Activated naive CD4-positive, alpha-beta T cell treated with anti-CD3 and anti-CD28 coated beads for 36 hours (primary cell): ENCODE data around the gene ZSCAN30. TPM values are rescaled to one million over a fixed set of nuclear protein-coding genes. Genes with fewer than 3 reads are reported as not detected.
"Not testable (repeated sequence)": the region's sequence is repeated elsewhere in the genome, so short reads cannot be mapped to it uniquely, and the experiment has no call there.

Source experiments
- CTCF ChIA-PET: fragments of 350-600 bp; sonication (Branson Sonifier 250); formaldehyde crosslinking; loops from one replicate; lab custom pipeline; 2021; ENCODE audit warnings: antibody characterized with exemption; lab: Charles Lee
- DNase-seq: peaks from one replicate; pipeline ENCODE4 v3.0.0-alpha.2; 2020
- H3K27ac Mint-ChIP-seq: one replicate; pipeline ENCODE4 v1.8.0; 2021; ENCODE audit warnings: mild to moderate bottlenecking, mixed read lengths
- H3K27me3 Mint-ChIP-seq: one replicate; pipeline ENCODE4 v1.8.0; 2021; ENCODE audit warnings: low read depth, mixed read lengths
- H3K36me3 Mint-ChIP-seq: one replicate; pipeline ENCODE4 v1.8.0; 2021; ENCODE audit warnings: low read depth, mixed read lengths
- H3K4me1 Mint-ChIP-seq: one replicate; pipeline ENCODE4 v1.8.0; 2021; ENCODE audit warnings: low read depth, mixed read lengths
- H3K4me3 Mint-ChIP-seq: one replicate; pipeline ENCODE4 v1.8.0; 2021; ENCODE audit warnings: mild to moderate bottlenecking, moderate library complexity, mixed read lengths
- H3K9me3 Mint-ChIP-seq: one replicate; pipeline ENCODE4 v1.8.0; 2021; ENCODE audit warnings: mixed read lengths
- intact Hi-C: fragments of 100-400 bp; cut with micrococcal nuclease; formaldehyde crosslinking; loops from one replicate; pipeline ENCODE4 v1.15.1; 2023
- total RNA-seq, 2 experiments: library from RNA; stranded (reverse); gene quantifications; one replicate each; pipeline ENCODE4 v1.2.3, GENCODE V29; 2021

The ZSCAN30 gene
- total RNA-seq, 2 experiments from 2014 or later = 12.0 to 14.3 TPM

- DNase-seq = no peak
- Mint-ChIP-seq H3K36me3 (no peaks in the 10 kb centered on the region), H3K27ac (no peak overlapping the region), H3K4me1 (no peaks in the 10 kb centered on the region), H3K4me3 (no peak overlapping the region), H3K27me3 (peaks cover 3% of the 10 kb centered on the region), H3K9me3 (no peaks in the 10 kb centered on the region)
- CTCF ChIA-PET = interaction anchor here (2.0 kb wide), 1 partner anchor 12 kb away, joined by 4 read pairs; no protein-coding TSS in a partner anchor
- intact Hi-C loops = no loop called here
These were observed 69.6 kb downstream of the ZSCAN30 start for GRCh38 chr18:35220424-35220823.

GRCh38 chr18:35219331-35219730 is 70.7 kb downstream of the ZSCAN30 start:
- H3K4me3 Mint-ChIP-seq, intact Hi-C loops, H3K27ac Mint-ChIP-seq, H3K36me3 Mint-ChIP-seq, H3K27me3 Mint-ChIP-seq, H3K4me1 Mint-ChIP-seq, DNase-seq, CTCF ChIA-PET, H3K9me3 Mint-ChIP-seq: not testable (repeated sequence)

GRCh38 chr18:35216611-35217010 is 73.4 kb downstream of the ZSCAN30 start:
- H3K27ac Mint-ChIP-seq, H3K27me3 Mint-ChIP-seq, H3K4me1 Mint-ChIP-seq, DNase-seq, H3K4me3 Mint-ChIP-seq, H3K9me3 Mint-ChIP-seq, CTCF ChIA-PET, intact Hi-C loops, H3K36me3 Mint-ChIP-seq: not testable (repeated sequence)

GRCh38 chr18:35215026-35215425 is 75.0 kb downstream of the ZSCAN30 start:
- DNase-seq = no peak
- CTCF ChIA-PET = interaction anchor here (0.6 kb wide), 1 partner anchor 23 kb away, joined by 3 read pairs; no protein-coding TSS in a partner anchor
- H3K9me3 Mint-ChIP-seq = peaks cover 1% of the 10 kb centered on the region
- no peaks in the 10 kb centered on the region for H3K27me3 Mint-ChIP-seq
- no peaks in the 10 kb centered on the region for H3K36me3 Mint-ChIP-seq
- H3K27ac Mint-ChIP-seq = no peak overlapping the region
- intact Hi-C loops = no loop called here
- H3K4me3 Mint-ChIP-seq = no peak overlapping the region
- H3K4me1 Mint-ChIP-seq = no peaks in the 10 kb centered on the region

- H3K36me3 Mint-ChIP-seq, H3K27me3 Mint-ChIP-seq, intact Hi-C loops, H3K27ac Mint-ChIP-seq, CTCF ChIA-PET, H3K4me1 Mint-ChIP-seq, DNase-seq, H3K9me3 Mint-ChIP-seq, H3K4me3 Mint-ChIP-seq: not testable (repeated sequence)
These were observed 84.1 kb downstream of the ZSCAN30 start for GRCh38 chr18:35205746-35206458.

GRCh38 chr18:35205199-35205712 is 84.8 kb downstream of the ZSCAN30 start:
- no peak for DNase-seq
- H3K27me3 Mint-ChIP-seq = peaks cover 2% of the 10 kb centered on the region
- CTCF ChIA-PET = no interaction called here
- peaks cover 7% of the 10 kb centered on the region for H3K9me3 Mint-ChIP-seq
- no peak overlapping the region for H3K4me3 Mint-ChIP-seq
- H3K4me1 Mint-ChIP-seq = no peaks in the 10 kb centered on the region
- no peaks in the 10 kb centered on the region for H3K36me3 Mint-ChIP-seq
- intact Hi-C loops = no loop called here
- H3K27ac Mint-ChIP-seq = no peak overlapping the region

- intact Hi-C loops = no loop called here
- Mint-ChIP-seq H3K4me3 (no peak overlapping the region), H3K27me3 (peaks cover 2% of the 10 kb centered on the region), H3K9me3 (peaks cover 7% of the 10 kb centered on the region), H3K36me3 (no peaks in the 10 kb centered on the region), H3K4me1 (no peaks in the 10 kb centered on the region), H3K27ac (no peak overlapping the region)
- CTCF ChIA-PET = interaction anchor here (0.6 kb wide), 1 partner anchor 719 kb away, joined by 4 read pairs; no protein-coding TSS in a partner anchor
- DNase-seq = no peak
These were observed 87.0 kb downstream of the ZSCAN30 start for GRCh38 chr18:35203067-35203466.

DNA sequence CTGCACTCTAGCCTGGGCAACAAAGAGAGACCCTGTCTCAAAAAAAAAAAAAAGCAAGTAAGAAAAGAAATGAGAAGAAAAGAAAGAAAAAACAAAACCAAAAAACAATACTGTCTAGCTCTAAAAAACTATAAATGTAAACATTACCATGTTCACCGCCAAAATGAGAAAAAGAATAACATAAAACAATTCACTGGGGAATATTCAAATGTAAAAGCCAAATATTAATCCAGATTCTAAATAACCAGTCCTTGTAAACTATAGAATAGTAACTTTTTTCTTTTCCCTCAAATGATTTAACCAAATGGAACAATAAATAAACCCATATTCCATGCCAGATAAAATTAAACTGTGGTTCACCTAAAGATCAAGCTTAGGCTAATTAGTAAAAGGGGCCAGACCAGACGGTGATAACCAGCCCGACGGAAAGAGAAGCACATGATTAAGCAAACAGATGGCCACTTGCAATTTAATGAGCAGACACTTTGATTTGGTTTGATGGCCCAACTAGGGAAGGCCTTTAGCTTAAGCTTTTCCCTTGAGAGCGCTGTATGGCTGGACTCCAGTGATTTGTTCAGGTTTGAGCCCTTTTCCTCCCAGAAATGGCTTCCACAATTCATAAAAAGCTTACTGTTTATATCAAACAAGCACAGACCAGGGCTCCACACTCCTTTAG is 88.6 kb downstream of the ZSCAN30 start:
- peaks cover 2% of the 10 kb centered on the region for H3K27me3 Mint-ChIP-seq
- DNase-seq = no peak
- intact Hi-C loops = no loop called here
- peaks cover 7% of the 10 kb centered on the region for H3K9me3 Mint-ChIP-seq
- CTCF ChIA-PET = interaction anchor here (0.7 to 1.4 kb wide), 3 partner anchors 14 to 37 kb away, joined by 3 read pairs; no protein-coding TSS in a partner anchor
- H3K4me1 Mint-ChIP-seq = no peaks in the 10 kb centered on the region
- H3K27ac Mint-ChIP-seq = no peak overlapping the region
- H3K4me3 Mint-ChIP-seq = no peak overlapping the region
- no peaks in the 10 kb centered on the region for H3K36me3 Mint-ChIP-seq

Other genes with a start within 250 kb of the ZSCAN30 start
- gene MAPRE2, start 248.8 kb downstream of the ZSCAN30 start, total RNA-seq = 10 to 100 TPM; 62.5 to 66.2 TPM
- 10 to 100 TPM; 22.6 to 23.2 TPM for gene ZNF397, start 49.2 kb downstream of the ZSCAN30 start, total RNA-seq
- gene ZNF24, start 54.2 kb upstream of the ZSCAN30 start, total RNA-seq = 10 to 100 TPM; 46.8 to 47.8 TPM
- gene ZNF396, start 87.1 kb upstream of the ZSCAN30 start, total RNA-seq = under 1 TPM; 0.74 to 0.77 TPM
- 10 to 100 TPM; 34.4 to 36.6 TPM for gene INO80C, start 207.7 kb upstream of the ZSCAN30 start, total RNA-seq